Measurements from ENCODE around the gene ARHGAP15.

ARHGAP15 gene

GRCh38 chr2:143674051-143674450, 544.8 kb downstream of the ARHGAP15 start:
- no peak overlapping the region for H3K27ac ChIP-seq
- TF ChIP-seq ZFX (IDR thresholded peaks at IDR 0.05; ENCODE audit: borderline replicate concordance), result no peak
- TF ChIP-seq CTCF (IDR thresholded peaks at IDR 0.05), result no peak

DNA sequence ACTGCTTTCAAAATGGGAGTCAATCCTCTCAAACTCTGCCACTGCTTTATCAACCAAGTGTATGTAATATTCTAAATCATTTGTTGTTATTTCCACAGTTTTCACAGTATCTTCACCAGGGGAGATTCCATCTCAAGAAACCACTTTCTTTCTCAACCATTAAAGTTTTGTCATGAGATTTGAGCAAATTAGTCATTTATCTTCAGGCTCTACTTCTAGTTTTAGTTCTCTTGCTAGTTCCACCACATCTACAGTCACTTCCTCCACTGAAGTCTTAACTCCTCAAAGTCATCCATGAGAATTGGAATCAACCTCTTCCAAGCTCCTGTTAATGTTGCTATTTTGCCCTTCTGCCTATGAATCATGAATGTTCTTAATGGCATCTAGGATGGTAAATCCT, 545.8 kb downstream of the ARHGAP15 start:
- no peak overlapping the region for H3K27ac ChIP-seq
- TF ChIP-seq CTCF (IDR thresholded peaks at IDR 0.05) (no peak), ZFX (IDR thresholded peaks at IDR 0.05; ENCODE audit: borderline replicate concordance) (no peak)

DNA sequence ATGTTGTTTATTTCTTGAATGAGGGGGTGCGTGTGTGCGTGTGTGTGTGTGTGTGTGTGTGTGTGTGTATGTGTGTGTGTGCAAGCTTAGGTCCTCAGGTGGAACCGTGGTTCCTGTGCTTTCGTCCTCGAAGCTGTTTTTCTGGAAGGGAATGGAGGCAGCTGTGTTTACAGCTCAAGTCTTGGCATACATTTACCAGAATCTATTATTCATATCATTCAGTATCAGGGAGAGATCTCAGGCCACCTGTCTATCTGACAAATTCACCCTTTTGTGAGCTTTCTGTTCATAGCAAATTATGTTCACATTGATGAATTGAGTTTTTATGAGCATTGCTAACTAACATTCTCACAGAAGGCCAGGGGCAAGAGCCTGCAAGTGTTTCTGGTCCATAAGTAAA, 550.4 kb downstream of the ARHGAP15 start:
- TF ChIP-seq CTCF (IDR thresholded peaks at IDR 0.05), result no peak
- TF ChIP-seq ZFX (IDR thresholded peaks at IDR 0.05; ENCODE audit: borderline replicate concordance), result no peak
- no peak overlapping the region for H3K27ac ChIP-seq

DNA sequence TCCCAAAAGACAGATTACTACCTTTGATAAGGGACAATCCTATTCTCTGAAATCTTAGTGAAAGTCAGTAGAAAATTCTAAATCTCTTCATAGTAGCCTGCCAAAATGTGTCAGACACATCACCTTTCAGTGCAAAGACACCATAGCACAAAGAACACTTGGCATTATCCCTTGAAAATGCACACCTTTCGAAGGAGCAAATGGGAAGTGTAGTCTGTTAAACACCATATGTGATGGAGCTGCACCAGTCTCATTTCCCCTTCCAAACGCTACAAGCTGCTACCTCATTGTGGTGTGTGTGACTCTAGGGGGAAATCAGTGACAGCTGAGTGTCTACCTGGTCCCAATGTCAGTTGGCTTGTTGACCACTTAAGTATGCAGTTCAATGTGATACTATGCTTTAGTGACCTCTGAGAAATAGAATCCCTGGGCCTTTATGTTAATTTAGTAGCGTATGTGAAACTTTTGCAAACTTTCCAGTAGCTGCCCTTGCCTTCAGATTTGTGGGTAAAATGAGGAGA, 551.7 kb downstream of the ARHGAP15 start:
- TF ChIP-seq CTCF (IDR thresholded peaks at IDR 0.05) (no peak), ZFX (IDR thresholded peaks at IDR 0.05; ENCODE audit: borderline replicate concordance) (no peak)
- no peak overlapping the region for H3K27ac ChIP-seq

- no peak overlapping the region for H3K27ac ChIP-seq
Measured at GRCh38 chr2:143682436-143683055, 553.3 kb downstream of the ARHGAP15 start.

GRCh38 chr2:143683977-143684376, 554.8 kb downstream of the ARHGAP15 start:
- TF ChIP-seq CTCF (IDR thresholded peaks at IDR 0.05) (no peak), ZFX (IDR thresholded peaks at IDR 0.05; ENCODE audit: borderline replicate concordance) (no peak)
- no peak overlapping the region for H3K27ac ChIP-seq

More at GRCh38 chr2:143682436-143683055, 553.3 kb downstream of the ARHGAP15 start:
- no peak for TF ChIP-seq ZFX (IDR thresholded peaks at IDR 0.05; ENCODE audit: borderline replicate concordance)

GRCh38 chr2:143684551-143685320, 555.5 kb downstream of the ARHGAP15 start:
- TF ChIP-seq ZFX (IDR thresholded peaks at IDR 0.05; ENCODE audit: borderline replicate concordance), result no peak
- no peak overlapping the region for H3K27ac ChIP-seq

GRCh38 chr2:143685421-143686078, 556.3 kb downstream of the ARHGAP15 start:
- TF ChIP-seq CTCF (IDR thresholded peaks at IDR 0.05) (no peak), ZFX (IDR thresholded peaks at IDR 0.05; ENCODE audit: borderline replicate concordance) (no peak)

More at GRCh38 chr2:143685421-143686078, 556.3 kb downstream of the ARHGAP15 start:
- no peak overlapping the region for H3K27ac ChIP-seq

Data from 22Rv1 (cell line).